PC-3 (cell line): ENCODE results near the gene CREBRF. TPM values are rescaled to one million over a fixed set of nuclear protein-coding genes. Genes with fewer than 3 reads are reported as not detected.

Experiments used
- ATAC-seq: fragments of 200-7000 bp; cut with Tn5 transposase; 2 replicates; pipeline ENCODE4 v1.9.1; 2020; ENCODE audit warnings: mild to moderate bottlenecking, moderate library complexity
- Bru-seq: library from RNA; stranded (reverse); fragments of 400-500 nt; gene quantifications from one replicate; lab custom pipeline; 2021; lab: Mats Ljungman, UMichigan
- BruChase-seq, 2 experiments: library from RNA; stranded (reverse); fragments of 400-500 nt; gene quantifications; one replicate each; lab custom pipeline; 2021; lab: Mats Ljungman, UMichigan
- BruUV-seq: library from RNA; stranded (reverse); fragments of 400-500 nt; replicated peaks from 2 replicates; lab custom pipeline; 2021; lab: Mats Ljungman, UMichigan
- CTCF ChIA-PET: fragments of 300-600 bp; sonication (Branson Sonifier 250); formaldehyde crosslinking; loops from one replicate; lab custom pipeline; 2022; ENCODE audit warnings: antibody characterized with exemption; lab: Charles Lee
- POLR2A ChIA-PET: fragments of 300-600 bp; sonication (Branson Sonifier 250); formaldehyde crosslinking; loops from one replicate; lab custom pipeline; 2022; ENCODE audit warnings: antibody characterized with exemption; ENCODE audit not compliant: unreplicated experiment; lab: Charles Lee
- DNase-seq: peaks from one replicate; pipeline ENCODE4 v3.0.0-alpha.2; 2015
- H2AFZ ChIP-seq: fragments of 300-600 bp; sonication (generic); 2 replicates; pipeline ENCODE4 v1.6.0; 2016; ENCODE audit warnings: antibody characterized with exemption, low read length
- H3F3A ChIP-seq: fragments of 300-600 bp; sonication (generic); one replicate; pipeline ENCODE4 v1.6.0; 2017; ENCODE audit warnings: antibody characterized with exemption, low read length, control low read depth, mild to moderate bottlenecking; ENCODE audit not compliant: unreplicated experiment
- H3K27ac ChIP-seq: fragments of 300-600 bp; sonication (generic); 2 replicates; pipeline ENCODE4 v1.5.1; 2016; ENCODE audit warnings: mild to moderate bottlenecking, low read length
- H3K27me3 ChIP-seq: fragments of 300-600 bp; sonication (generic); 2 replicates; pipeline ENCODE4 v1.6.1; 2016; ENCODE audit warnings: low read length, mixed read lengths
- H3K36me3 ChIP-seq: fragments of 300-600 bp; sonication (generic); 2 replicates; pipeline ENCODE4 v1.6.1; 2016; ENCODE audit warnings: low read depth, mixed run types, low read length, mixed read lengths
- H3K4me1 ChIP-seq: fragments of 300-600 bp; sonication (generic); 2 replicates; pipeline ENCODE4 v1.5.1; 2016; ENCODE audit warnings: low read length; ENCODE audit not compliant: insufficient read depth
- H3K4me2 ChIP-seq: fragments of 300-600 bp; sonication (generic); 2 replicates; pipeline ENCODE4 v1.6.0; 2016; ENCODE audit warnings: low read length
- H3K4me3 ChIP-seq: fragments of 300-600 bp; sonication (generic); 2 replicates; pipeline ENCODE4 v1.5.1; 2016; ENCODE audit warnings: mild to moderate bottlenecking, low read length, mixed read lengths
- H3K79me2 ChIP-seq: fragments of 300-600 bp; sonication (generic); 2 replicates; pipeline ENCODE4 v1.6.1; 2017; ENCODE audit warnings: low read length, mixed read lengths
- H3K9ac ChIP-seq: fragments of 300-600 bp; sonication (generic); 2 replicates; pipeline ENCODE4 v1.6.0; 2016; ENCODE audit warnings: mild to moderate bottlenecking, low read length
- H3K9me2 ChIP-seq: fragments of 300-600 bp; sonication (generic); replicated peaks from 2 replicates; pipeline ENCODE4 v1.6.1; 2016; ENCODE audit warnings: mixed run types, low read length, mixed read lengths
- H3K9me3 ChIP-seq: fragments of 300-600 bp; sonication (generic); 2 replicates; pipeline ENCODE4 v1.6.1; 2016; ENCODE audit warnings: low read length, mixed read lengths
- H4K20me1 ChIP-seq: fragments of 300-600 bp; sonication (generic); 2 replicates; pipeline ENCODE4 v1.6.1; 2016; ENCODE audit warnings: low read length, mixed read lengths
- EZH2 ChIP-seq: fragments of 300-600 bp; sonication (generic); IDR thresholded peaks from one replicate; pipeline ENCODE4 v1.6.1; 2017; ENCODE audit warnings: antibody characterized with exemption, mild to moderate bottlenecking, low read length; ENCODE audit not compliant: unreplicated experiment
- EZH2phosphoT487 ChIP-seq: fragments of 300-600 bp; sonication (generic); IDR thresholded peaks from 2 replicates; pipeline ENCODE4 v1.6.1; 2018; ENCODE audit warnings: mild to moderate bottlenecking, antibody characterized with exemption, low read length, borderline replicate concordance
- intact Hi-C: fragments of 100-400 bp; cut with micrococcal nuclease; formaldehyde crosslinking; loops from 2 replicates; pipeline ENCODE4 v1.9.0; 2023
- long read RNA-seq: library from polyadenylated mRNA; unstranded; transcript quantifications from one replicate; pipeline ENCODE4 v2.0.0, GENCODE V29; 2021; ENCODE audit not compliant: unreplicated experiment
- total RNA-seq: library from RNA; depleted of rRNA; stranded (reverse); fragments of >200 nt; gene quantifications from 2 replicates; pipeline ENCODE4 v1.2.3, GENCODE V29; 2014; rRNA removed
- TF ChIP-seq, protein P1 (sequence below): fragments of 300-600 bp; sonication (generic); conservative IDR thresholded peaks from 2 replicates; pipeline ENCODE4 v1.5.1; 2017; ENCODE audit warnings: antibody characterized with exemption, low read depth, mild to moderate bottlenecking, low read length

The CREBRF gene, protein sequence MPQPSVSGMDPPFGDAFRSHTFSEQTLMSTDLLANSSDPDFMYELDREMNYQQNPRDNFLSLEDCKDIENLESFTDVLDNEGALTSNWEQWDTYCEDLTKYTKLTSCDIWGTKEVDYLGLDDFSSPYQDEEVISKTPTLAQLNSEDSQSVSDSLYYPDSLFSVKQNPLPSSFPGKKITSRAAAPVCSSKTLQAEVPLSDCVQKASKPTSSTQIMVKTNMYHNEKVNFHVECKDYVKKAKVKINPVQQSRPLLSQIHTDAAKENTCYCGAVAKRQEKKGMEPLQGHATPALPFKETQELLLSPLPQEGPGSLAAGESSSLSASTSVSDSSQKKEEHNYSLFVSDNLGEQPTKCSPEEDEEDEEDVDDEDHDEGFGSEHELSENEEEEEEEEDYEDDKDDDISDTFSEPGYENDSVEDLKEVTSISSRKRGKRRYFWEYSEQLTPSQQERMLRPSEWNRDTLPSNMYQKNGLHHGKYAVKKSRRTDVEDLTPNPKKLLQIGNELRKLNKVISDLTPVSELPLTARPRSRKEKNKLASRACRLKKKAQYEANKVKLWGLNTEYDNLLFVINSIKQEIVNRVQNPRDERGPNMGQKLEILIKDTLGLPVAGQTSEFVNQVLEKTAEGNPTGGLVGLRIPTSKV
- total RNA-seq (2.0 and 4.9 TPM in 2 replicates), Bru-seq, nascent RNA (percentile 72 among the genes with signal in this experiment), BruChase-seq, experiment 1, labeled RNA remaining after a 6-hour chase (percentile 64 among the genes with signal in this experiment), BruChase-seq, experiment 2, labeled RNA remaining after a 2-hour chase (percentile 78 among the genes with signal in this experiment)
- long read RNA-seq, full-length matches to known transcripts = 32 of 62 reads
- long read RNA-seq, partial matches to known transcripts = 7 of 62 reads
- long read RNA-seq, other reads (novel, unspliced or antisense) = 23 of 62 reads

DNA sequence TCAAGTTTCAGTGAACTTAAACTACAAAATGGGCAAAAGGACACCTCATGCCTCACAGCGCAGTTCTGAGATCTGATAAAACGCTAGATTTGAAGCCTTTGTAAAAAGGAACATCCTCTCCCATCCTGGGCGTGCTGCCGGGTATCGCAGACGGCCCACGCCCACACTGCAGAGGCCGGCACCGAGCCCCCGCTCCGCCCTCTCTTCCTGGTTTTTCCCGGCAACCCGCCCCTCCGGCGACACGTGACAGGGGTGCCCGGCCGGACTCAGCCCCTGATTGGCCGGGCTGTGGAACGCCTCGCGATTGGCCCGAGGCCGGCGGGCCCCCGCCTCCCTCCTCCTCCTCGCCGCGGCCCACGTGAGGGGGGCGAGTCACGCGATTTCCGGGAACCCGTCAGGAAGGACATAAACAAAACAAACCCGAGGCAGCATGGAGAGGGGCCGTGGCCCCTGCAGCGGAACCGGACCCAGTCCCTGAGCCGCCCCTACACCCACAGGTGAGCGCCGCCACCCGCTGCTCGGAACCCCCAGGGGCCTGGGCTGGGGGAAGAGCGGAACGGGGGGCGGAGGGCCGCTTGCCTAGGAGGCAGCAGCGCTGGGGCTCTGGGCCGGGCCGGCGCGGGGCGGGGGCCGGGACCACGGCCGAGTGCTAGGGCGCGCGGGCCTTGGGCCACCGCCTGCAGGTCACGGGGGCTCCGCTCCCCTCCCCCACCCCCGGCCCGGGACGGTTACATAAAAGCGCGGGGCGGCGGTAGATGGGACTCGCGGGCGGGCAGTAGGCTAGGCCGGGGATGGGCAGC lies at the start of gene CREBRF:
CREBRF (plus strand) TSS at position 370 of the 800 bp plus-strand sequence. CDS start 24,424 bp downstream, outside the sequence.
- no peaks in the 10 kb centered on the region for H3K36me3 ChIP-seq
- DNase-seq (peak; percentile 95), ATAC-seq (peak; percentile 79)
- no peak for TF ChIP-seq EZH2
- no peak for TF ChIP-seq EZH2phosphoT487
- TF ChIP-seq, protein P1, sequence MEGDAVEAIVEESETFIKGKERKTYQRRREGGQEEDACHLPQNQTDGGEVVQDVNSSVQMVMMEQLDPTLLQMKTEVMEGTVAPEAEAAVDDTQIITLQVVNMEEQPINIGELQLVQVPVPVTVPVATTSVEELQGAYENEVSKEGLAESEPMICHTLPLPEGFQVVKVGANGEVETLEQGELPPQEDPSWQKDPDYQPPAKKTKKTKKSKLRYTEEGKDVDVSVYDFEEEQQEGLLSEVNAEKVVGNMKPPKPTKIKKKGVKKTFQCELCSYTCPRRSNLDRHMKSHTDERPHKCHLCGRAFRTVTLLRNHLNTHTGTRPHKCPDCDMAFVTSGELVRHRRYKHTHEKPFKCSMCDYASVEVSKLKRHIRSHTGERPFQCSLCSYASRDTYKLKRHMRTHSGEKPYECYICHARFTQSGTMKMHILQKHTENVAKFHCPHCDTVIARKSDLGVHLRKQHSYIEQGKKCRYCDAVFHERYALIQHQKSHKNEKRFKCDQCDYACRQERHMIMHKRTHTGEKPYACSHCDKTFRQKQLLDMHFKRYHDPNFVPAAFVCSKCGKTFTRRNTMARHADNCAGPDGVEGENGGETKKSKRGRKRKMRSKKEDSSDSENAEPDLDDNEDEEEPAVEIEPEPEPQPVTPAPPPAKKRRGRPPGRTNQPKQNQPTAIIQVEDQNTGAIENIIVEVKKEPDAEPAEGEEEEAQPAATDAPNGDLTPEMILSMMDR = no peak
- H3K9ac ChIP-seq = peak within 1 kb of the TSS; percentile 71
- no peaks in the 10 kb centered on the region for H3F3A ChIP-seq
- H3K27me3 ChIP-seq = no peaks in the 10 kb centered on the region
- peak within 1 kb of the TSS; percentile 31; the same call in 1 of the 2 replicates for H3K27ac ChIP-seq
- no peaks in the 10 kb centered on the region for H3K9me2 ChIP-seq
- intact Hi-C loops = loop anchor here (5.0 kb wide), 1 partner anchor 39 kb away; no protein-coding TSS in a partner anchor
- peak within 1 kb of the TSS; percentile 88 for H3K4me2 ChIP-seq
- peak within 1 kb of the TSS; percentile 79 for H3K4me3 ChIP-seq
- no peaks in the 10 kb centered on the region for H4K20me1 ChIP-seq
- BruUV-seq = no TSS peak
- ChIA-PET CTCF (no interaction called here), POLR2A (no interaction called here)
- H3K9me3 ChIP-seq = no peaks in the 10 kb centered on the region
- H2AFZ ChIP-seq = peak within 1 kb of the TSS; percentile 98
- H3K4me1 ChIP-seq = peaks cover 16% of the 10 kb centered on the region
- H3K79me2 ChIP-seq = no peaks in the 10 kb centered on the region

GRCh38 chr5:173010021-173010420 lies 46.1 kb upstream of the CREBRF start:
- DNase-seq = no peak
- H3K36me3 ChIP-seq = peaks cover 5% of the 10 kb centered on the region; the same call in 1 of the 2 replicates
- H2AFZ ChIP-seq = no peak overlapping the region
- no peaks in the 10 kb centered on the region for H3F3A ChIP-seq
- no peak overlapping the region for H3K4me3 ChIP-seq
- no peak overlapping the region for H3K9ac ChIP-seq
- POLR2A ChIA-PET = no interaction called here
- H3K27ac ChIP-seq = no peak overlapping the region
- peaks cover 2% of the 10 kb centered on the region; the same call in 1 of the 2 replicates for H3K4me1 ChIP-seq
- H3K9me2 ChIP-seq = no peaks in the 10 kb centered on the region
- H3K4me2 ChIP-seq = no peak overlapping the region
- CTCF ChIA-PET = no interaction called here
- intact Hi-C loops = no loop called here
- no peaks in the 10 kb centered on the region for H3K9me3 ChIP-seq
- H4K20me1 ChIP-seq = peaks cover 7% of the 10 kb centered on the region; the same call in 1 of the 2 replicates
- peaks cover 89% of the 10 kb centered on the region for H3K79me2 ChIP-seq
- TF ChIP-seq EZH2phosphoT487 = no peak
- TF ChIP-seq EZH2 = no peak
- TF ChIP-seq, protein P1 = no peak
- H3K27me3 ChIP-seq = no peaks in the 10 kb centered on the region
- no TSS peak for BruUV-seq
- ATAC-seq = no peak
